ENCODE measurements around the gene VWC2L. TPM values are rescaled to one million over a fixed set of nuclear protein-coding genes. Genes with fewer than 3 reads are reported as not detected.

VWC2L gene
- total RNA-seq, 1 experiment from 2014 or later = not detected

DNA sequence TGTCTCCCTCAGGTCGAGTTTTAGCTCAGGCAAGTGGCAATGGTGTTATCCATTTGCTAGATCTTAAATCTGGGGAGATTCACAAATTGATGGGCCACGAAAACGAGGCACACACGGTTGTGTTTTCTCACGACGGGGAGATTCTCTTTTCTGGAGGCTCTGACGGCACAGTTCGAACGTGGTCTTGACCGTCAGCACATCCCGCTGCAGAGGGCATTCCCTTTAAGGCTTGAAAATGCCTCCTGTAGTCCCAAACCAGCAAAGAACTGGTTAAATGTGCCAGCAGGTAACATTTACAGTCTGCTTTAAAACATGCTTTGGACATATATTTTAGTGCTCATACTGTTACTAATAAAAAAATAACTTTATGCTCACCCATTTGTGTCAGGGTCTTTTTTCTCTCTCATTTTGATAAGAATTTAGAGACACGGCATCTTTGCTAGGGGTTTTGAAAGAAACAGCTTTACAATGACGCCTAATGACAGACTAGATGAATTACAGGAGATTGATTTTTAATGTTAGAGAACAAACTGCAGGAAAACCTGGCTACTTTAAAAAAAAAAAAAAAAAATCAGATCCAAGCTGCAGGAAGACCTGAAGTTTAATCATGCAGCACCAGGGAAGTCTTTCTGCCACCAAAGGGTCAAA is 602 bp upstream of the VWC2L start:
- no peak for DNase-seq
- Mint-ChIP-seq H3K9me3 (ENCODE audit: unreplicated experiment) (no peaks in the 10 kb centered on the region), H3K4me1 (ENCODE audit: low read depth, unreplicated experiment) (no peaks in the 10 kb centered on the region), H3K36me3 (ENCODE audit: insufficient read depth, unreplicated experiment) (no peaks in the 10 kb centered on the region), H3K27ac (ENCODE audit: unreplicated experiment) (no peak overlapping the region), H3K4me3 (ENCODE audit: unreplicated experiment) (no peak overlapping the region), H3K27me3 (ENCODE audit: insufficient read depth, unreplicated experiment) (no peaks in the 10 kb centered on the region)
- no TSS peak for BruUV-seq (replicated peaks)
- no peak overlapping the region for H3K4me3 ChIP-seq (ENCODE audit: low read depth, low read length)
- POLR2A ChIA-PET = interaction anchor here (0.6 kb wide), 1 partner anchor 557 kb away, joined by 3 read pairs; no protein-coding TSS in a partner anchor
- no peaks in the 10 kb centered on the region for H3K9me3 ChIP-seq
- no peaks in the 10 kb centered on the region for H3K27me3 ChIP-seq (replicated peaks; ENCODE audit: control insufficient read depth, insufficient read depth, low read length)
- intact Hi-C loops (cut with micrococcal nuclease; ENCODE audit: unreplicated experiment) = loop anchor here (1.0 kb wide), 1 partner anchor 31 kb away; no protein-coding TSS in a partner anchor
- no peaks in the 10 kb centered on the region for H3K4me1 ChIP-seq
- CTCF ChIA-PET = no interaction called here
- H3K36me3 ChIP-seq (ENCODE audit: control insufficient read depth, insufficient read depth, low read length) = no peaks in the 10 kb centered on the region
- TF ChIP-seq, protein P1, sequence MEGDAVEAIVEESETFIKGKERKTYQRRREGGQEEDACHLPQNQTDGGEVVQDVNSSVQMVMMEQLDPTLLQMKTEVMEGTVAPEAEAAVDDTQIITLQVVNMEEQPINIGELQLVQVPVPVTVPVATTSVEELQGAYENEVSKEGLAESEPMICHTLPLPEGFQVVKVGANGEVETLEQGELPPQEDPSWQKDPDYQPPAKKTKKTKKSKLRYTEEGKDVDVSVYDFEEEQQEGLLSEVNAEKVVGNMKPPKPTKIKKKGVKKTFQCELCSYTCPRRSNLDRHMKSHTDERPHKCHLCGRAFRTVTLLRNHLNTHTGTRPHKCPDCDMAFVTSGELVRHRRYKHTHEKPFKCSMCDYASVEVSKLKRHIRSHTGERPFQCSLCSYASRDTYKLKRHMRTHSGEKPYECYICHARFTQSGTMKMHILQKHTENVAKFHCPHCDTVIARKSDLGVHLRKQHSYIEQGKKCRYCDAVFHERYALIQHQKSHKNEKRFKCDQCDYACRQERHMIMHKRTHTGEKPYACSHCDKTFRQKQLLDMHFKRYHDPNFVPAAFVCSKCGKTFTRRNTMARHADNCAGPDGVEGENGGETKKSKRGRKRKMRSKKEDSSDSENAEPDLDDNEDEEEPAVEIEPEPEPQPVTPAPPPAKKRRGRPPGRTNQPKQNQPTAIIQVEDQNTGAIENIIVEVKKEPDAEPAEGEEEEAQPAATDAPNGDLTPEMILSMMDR (IDR thresholded peaks at IDR 0.05; ENCODE audit: insufficient read depth in 1 of 2, low read depth in 1 of 2, low read length in 1 of 2, severe bottlenecking in 1 of 2, unreplicated experiment in 1 of 2) = no peak

GRCh38 chr2:214412679-214413078 is 1.8 kb downstream of the VWC2L start:
- no peak for DNase-seq
- no peaks in the 10 kb centered on the region for H3K4me1 Mint-ChIP-seq (ENCODE audit: low read depth, unreplicated experiment)
- no peak overlapping the region for H3K4me3 Mint-ChIP-seq (ENCODE audit: unreplicated experiment)
- no peaks in the 10 kb centered on the region for H3K36me3 ChIP-seq (ENCODE audit: control insufficient read depth, insufficient read depth, low read length)
- no peaks in the 10 kb centered on the region for H3K9me3 ChIP-seq
- CTCF ChIA-PET = no interaction called here
- intact Hi-C loops (cut with micrococcal nuclease; ENCODE audit: unreplicated experiment) = no loop called here
- H3K9me3 Mint-ChIP-seq (ENCODE audit: unreplicated experiment) = no peaks in the 10 kb centered on the region
- no peaks in the 10 kb centered on the region for H3K27me3 ChIP-seq (replicated peaks; ENCODE audit: control insufficient read depth, insufficient read depth, low read length)
- POLR2A ChIA-PET = no interaction called here
- no peaks in the 10 kb centered on the region for H3K27me3 Mint-ChIP-seq (ENCODE audit: insufficient read depth, unreplicated experiment)
- H3K4me3 ChIP-seq (ENCODE audit: low read depth, low read length) = no peak overlapping the region
- no peaks in the 10 kb centered on the region for H3K36me3 Mint-ChIP-seq (ENCODE audit: insufficient read depth, unreplicated experiment)
- no peaks in the 10 kb centered on the region for H3K4me1 ChIP-seq
- BruUV-seq (replicated peaks) = no TSS peak
- H3K27ac Mint-ChIP-seq (ENCODE audit: unreplicated experiment) = no peak overlapping the region
- TF ChIP-seq, protein P1 (IDR thresholded peaks at IDR 0.05; ENCODE audit: insufficient read depth in 1 of 2, low read depth in 1 of 2, low read length in 1 of 2, severe bottlenecking in 1 of 2, unreplicated experiment in 1 of 2) = no peak

DNA sequence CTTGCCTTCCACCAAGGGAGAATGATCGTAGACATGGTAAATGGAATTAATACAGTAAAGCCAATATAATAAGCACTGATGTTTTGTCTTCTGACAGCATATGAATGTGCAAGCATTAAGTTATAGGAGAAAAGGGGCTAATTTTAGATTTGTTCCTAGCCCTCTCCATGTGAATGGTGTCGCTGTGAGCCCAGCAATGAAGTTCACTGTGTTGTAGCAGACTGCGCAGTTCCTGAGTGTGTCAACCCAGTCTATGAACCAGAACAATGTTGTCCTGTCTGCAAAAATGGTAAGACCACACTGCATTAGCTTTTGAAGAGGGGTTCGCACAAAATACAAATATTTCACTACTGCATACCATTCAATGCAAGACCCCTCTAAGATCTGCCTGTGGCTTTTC is 25.6 kb downstream of the VWC2L start:
- TF ChIP-seq, protein P1 (IDR thresholded peaks at IDR 0.05; ENCODE audit: insufficient read depth in 1 of 2, low read depth in 1 of 2, low read length in 1 of 2, severe bottlenecking in 1 of 2, unreplicated experiment in 1 of 2) = no peak
- H3K9me3 Mint-ChIP-seq (ENCODE audit: unreplicated experiment) = no peaks in the 10 kb centered on the region
- H3K4me3 Mint-ChIP-seq (ENCODE audit: unreplicated experiment) = no peak overlapping the region
- no peak overlapping the region for H3K27ac Mint-ChIP-seq (ENCODE audit: unreplicated experiment)
- DNase-seq = no peak
- intact Hi-C loops (cut with micrococcal nuclease; ENCODE audit: unreplicated experiment) = no loop called here
- H3K4me1 ChIP-seq = no peaks in the 10 kb centered on the region
- no peaks in the 10 kb centered on the region for H3K36me3 Mint-ChIP-seq (ENCODE audit: insufficient read depth, unreplicated experiment)
- H3K36me3 ChIP-seq (ENCODE audit: control insufficient read depth, insufficient read depth, low read length) = no peaks in the 10 kb centered on the region
- no TSS peak for BruUV-seq (replicated peaks)
- H3K4me3 ChIP-seq (ENCODE audit: low read depth, low read length) = no peak overlapping the region
- no peaks in the 10 kb centered on the region for H3K27me3 ChIP-seq (replicated peaks; ENCODE audit: control insufficient read depth, insufficient read depth, low read length)
- H3K9me3 ChIP-seq = no peaks in the 10 kb centered on the region
- peaks cover 3% of the 10 kb centered on the region for H3K27me3 Mint-ChIP-seq (ENCODE audit: insufficient read depth, unreplicated experiment)
- ChIA-PET CTCF (no interaction called here), POLR2A (no interaction called here)
- no peaks in the 10 kb centered on the region for H3K4me1 Mint-ChIP-seq (ENCODE audit: low read depth, unreplicated experiment)
